NCI-H2196 (cell line): Measurements from ENCODE around the gene PPP2R5D.

Source experiments
- DNase-seq: peaks from one replicate; lab custom pipeline; 2025; ENCODE audit not compliant: unreplicated experiment; lab: John Stamatoyannopoulos, UW

PPP2R5D gene

DNA sequence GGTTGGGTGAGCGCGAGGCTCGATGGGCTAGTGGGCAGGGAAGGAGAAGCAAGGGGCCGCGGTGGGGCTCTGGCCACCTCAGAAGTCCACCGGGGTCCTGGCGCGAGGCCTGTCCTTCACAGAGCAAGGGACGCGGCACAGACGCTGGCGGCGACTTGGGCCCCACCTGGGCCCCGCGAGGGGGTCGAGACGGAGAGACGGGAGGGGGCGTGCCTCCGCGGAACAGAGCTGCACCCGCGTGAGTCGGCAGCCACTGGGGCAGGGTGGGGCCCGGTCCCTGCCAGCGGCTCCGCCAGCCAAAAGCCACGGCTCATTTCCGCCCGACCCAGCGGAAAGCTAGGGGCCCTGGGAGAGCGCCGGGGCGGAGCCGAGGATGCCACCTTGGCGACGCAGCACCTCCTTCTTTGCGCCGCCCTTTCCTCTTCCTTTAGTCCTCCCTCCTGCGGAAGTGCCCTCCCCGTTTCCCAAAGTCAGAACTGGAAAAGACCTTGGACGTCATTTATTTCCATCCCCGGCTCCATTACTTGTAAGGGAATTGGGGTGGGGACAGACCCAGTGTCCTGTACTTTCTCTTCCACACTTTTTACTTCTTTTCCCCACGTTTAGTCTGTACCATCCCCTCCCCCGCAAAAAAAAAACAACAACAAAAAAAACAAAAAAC is 69.3 kb downstream of the PPP2R5D start, which contains the start of gene CUL7:
CUL7 (minus strand) TSS at position 307 of the 661 bp plus-strand sequence. CDS start 1,063 bp downstream, outside the sequence.
- DNase-seq, result peak; percentile 95

DNA sequence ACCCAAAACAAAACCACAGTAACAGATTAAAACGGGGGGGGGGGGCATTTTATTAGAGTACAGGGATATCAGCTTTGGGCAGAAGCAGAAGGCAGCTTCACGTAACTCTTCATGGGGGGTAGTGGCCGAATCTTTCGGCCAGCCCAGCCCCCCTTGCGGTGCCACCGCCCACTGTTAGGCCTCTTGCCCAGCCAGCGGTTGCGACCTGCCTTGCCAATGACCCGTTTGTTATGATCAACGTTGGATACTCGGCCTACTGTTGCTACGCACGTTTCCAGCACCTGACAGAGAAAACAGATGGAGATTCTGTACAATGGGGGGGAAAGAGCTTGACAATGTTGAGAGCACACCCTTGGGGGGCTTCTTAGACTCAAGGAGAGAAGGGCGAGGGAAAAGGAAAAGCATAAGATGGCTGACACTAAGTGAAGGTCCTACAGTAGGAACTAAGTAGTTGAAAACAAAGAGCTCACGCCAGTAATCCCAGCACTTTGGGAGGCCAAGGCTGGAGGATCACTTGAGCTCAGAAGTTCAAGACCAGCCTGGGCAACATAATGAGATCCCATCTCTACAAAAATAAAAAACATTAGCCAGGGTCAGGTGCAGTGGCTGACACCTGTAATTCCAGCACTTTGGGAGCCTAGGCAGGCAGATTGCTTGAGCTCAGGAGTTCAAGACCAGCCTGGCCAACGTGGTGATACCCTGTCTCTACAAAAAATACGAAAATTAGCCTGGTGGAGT is 70.0 kb downstream of the PPP2R5D start:
- DNase-seq, result no peak

DNA sequence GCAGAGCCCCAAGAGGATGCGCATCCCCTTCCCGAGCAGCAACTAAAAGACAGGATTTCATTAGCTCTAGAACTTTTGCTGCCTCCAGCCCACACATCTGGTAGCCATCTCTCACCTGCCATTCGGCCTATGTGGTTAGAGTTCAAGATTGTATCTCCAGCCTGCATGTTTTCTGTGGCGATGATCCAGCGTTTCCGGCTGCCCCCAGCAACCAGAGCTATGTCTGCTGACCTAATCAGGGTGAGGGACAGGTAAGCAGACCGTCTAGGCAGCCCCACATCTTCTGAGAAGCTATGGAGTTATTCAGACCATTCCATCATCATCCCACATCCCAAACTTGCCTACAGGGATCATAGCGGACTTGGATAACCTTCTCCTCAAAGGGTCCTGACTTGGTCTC is 71.6 kb downstream of the PPP2R5D start:
- no peak for DNase-seq

DNA sequence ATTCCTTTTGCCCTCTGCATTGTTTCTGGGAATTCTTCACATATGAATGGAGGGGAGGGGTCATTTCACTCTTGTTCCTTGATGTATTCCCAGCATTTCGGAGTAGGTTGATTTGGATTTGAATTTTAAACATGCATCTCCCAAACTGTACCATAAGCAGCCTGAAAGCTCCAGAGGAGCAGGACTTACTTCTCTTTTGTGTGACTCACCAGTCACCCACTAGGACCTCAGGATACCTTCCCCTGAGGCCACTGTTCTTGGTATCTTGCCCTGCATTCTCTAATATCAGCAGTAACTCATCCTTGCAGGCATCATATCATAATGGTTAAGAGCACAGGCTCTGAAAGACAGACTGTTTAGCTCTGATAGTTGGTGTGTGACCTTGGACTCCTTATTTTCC is 74.2 kb downstream of the PPP2R5D start:
- no peak for DNase-seq

DNA sequence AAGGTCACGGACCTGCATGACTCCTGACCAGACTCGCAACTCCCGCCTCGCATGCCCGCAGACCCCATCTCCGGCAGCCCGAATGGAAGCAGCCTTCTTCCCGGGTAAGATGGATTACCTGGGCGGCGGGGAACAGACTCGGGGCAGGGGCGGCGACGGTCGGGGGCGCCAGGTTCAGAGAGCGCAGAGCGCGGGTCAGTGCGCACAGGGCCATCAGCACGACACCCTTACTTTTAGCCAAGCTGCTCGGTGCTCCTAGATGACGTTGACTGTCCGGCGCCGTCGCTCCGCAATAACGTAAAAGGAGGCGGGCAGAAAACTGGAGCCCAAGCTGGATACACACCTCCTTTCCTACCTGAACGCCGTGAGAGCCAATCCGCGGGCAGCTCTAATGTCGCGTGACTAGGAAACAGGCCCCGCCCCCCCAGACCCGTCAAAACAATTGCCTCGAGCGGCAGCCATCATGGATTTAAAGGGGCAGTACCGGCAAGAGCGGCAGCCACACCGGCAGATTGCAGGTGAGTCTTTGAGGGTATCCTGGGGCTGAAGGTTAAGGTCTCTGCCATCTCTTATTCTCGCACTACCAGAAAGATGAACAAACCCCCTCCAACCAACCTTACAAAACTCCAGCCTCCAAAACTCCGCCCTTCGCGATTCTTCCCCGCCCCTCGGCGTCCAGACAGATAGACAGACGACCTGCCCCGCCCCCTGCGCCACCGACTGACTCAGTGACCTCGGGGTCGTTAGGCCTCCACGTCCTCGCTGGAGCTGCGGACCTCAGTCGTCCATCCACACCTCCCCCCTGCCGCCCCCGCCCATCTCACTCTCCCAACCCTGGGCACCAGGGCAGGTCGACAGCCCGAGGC is 75.0 kb downstream of the PPP2R5D start, which contains the start of the genes KLC4 and MRPL2:
KLC4 (plus strand) TSS at position 464 of the 866 bp plus-strand sequence. CDS start 1,705 bp downstream, outside the sequence.
MRPL2 (minus strand) TSS at position 267 of the 866 bp plus-strand sequence; CDS start at position 214, 53 bp downstream.
- peak; percentile 98 for DNase-seq

DNA sequence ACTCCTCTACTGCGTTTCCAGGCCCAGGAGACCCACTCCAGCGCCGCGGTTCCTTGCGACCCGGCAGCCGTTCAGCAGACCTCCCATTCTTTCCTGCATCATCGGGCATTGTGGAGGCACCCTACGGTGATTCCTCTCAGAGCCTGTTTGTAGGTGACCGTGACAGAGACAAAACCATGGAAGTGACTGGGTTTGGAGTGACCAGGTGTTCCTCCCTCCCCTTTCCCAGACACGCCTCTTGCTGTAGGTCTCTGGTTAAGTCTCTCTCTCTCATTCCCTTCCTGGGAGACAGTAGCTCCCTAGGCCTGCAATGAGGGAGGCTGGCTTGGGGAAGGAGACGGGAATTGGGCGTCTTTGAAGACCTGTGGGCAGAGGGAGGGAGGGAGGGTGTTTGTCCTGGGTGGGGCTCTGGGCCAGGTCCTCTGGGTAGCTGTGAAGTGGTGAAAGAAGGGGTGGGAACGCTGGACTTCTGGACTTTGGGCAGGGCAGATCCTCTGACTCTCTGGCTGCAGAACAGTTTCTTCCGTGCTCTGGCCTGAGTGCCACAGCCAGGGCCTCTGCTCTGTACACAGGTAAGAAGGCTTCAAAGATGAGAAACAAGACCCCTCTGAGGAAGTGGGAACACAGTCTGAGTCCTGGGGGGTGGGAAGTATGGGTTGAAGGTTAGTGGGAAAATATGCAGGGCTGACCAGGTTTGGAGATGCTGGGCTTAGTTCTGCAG is 75.8 kb downstream of the PPP2R5D start:
- DNase-seq, result peak; percentile 35

DNA sequence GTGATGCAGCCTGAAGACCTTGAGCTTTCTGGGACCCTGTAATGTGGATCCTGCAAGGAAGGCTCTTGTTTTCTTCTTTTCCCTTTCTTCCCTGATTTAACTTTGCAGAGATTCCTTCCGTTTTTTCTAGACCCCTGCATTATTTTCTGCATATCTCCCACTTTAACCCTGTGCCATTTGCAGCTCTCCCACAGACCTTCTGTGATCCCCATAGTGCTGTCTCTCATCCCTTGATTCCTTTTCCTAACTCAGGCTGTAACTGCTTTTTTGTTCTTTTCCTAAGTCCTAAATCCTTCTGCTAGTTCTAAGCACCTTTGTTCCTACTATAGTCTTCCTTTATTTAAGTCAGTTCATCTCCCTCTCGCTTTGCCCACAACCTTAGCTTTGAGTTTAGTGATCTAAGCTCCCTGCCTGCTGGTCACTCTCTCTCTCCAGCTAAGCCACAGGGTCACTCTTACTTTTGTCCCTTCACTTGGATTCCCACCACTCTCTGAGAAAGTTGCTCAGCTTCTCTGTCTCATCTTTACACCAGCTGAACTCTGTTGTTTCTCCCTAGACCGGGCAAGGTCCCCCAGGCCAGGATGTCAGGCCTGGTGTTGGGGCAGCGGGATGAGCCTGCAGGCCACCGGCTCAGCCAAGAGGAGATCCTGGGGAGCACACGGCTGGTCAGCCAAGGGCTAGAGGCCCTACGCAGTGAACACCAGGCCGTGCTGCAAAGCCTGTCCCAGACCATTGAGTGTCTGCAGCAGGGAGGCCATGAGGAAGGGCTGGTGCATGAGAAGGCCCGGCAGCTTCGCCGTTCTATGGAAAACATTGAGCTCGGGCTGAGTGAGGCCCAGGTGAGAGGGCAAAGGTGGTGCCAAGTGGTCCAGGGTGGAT is 76.6 kb downstream of the PPP2R5D start:
- DNase-seq, result no peak

DNA sequence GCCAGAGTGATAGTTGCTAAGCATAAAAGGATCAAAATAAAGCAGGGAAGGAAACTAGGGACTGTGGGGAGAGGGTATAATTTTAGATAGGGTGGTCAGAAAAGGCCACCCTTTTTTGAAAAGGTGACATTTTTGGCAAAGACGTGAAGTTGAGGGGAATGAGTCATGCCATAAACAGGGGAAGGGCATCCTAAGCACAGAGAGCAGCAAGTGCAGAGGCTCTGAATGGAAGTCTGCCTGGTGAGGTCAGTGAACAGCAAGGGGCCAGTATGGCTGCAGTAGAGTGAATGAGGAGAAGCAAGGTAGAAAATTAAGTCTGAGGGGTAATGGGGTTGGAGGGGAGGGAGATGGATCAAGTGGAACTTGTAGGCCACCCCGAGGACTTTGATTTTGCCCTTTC is 77.5 kb downstream of the PPP2R5D start:
- no peak for DNase-seq
